ENCODE results near the gene ZNF423. TPM values are rescaled to one million over a fixed set of nuclear protein-coding genes. Genes with fewer than 3 reads are reported as not detected.

Gene ZNF423
- total and polyA plus RNA-seq, 2 experiments from 2014 or later = 14.9 to 41.8 TPM

DNA sequence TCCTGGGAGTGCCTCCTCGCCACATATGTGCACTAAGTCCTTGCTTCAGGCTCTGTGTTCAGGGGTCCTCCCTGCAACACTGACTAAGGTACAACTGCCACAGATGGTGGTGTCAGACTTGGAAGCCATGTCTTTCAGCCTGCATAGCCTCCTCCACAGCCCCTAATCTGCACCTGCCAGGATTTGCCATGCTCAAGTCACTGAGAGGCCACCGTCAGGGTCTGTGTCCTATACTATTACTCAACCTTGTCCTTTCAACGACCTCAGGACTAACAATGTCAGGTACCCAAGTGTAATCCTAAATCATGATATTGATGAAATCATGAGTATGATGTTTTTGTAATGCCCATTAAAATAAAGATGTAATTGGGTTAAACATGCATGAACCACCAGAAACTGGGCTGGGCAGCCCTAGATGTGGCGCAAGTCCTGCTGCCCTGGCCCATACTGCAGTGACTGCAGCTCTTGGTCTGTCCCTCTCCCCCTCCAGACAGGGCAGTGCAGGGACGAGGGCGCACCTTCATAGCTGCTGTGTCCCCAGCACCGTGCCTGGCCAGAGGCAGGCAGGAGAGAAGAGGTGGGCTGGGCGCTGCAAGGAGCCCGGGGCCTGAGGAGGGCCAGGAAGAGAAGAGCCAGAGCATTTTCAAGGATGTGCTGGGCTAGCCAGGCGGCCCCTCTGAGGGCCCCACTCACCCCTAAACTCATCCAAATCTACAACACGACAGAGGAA lies 198.0 kb downstream of the ZNF423 start (continued):
- TF ChIP-seq, protein P1, sequence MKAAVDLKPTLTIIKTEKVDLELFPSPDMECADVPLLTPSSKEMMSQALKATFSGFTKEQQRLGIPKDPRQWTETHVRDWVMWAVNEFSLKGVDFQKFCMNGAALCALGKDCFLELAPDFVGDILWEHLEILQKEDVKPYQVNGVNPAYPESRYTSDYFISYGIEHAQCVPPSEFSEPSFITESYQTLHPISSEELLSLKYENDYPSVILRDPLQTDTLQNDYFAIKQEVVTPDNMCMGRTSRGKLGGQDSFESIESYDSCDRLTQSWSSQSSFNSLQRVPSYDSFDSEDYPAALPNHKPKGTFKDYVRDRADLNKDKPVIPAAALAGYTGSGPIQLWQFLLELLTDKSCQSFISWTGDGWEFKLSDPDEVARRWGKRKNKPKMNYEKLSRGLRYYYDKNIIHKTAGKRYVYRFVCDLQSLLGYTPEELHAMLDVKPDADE (IDR thresholded peaks at IDR 0.05) = no peak
- TF ChIP-seq ZNF331 (CRISPR knock-in tag; IDR thresholded peaks at IDR 0.05; ENCODE audit: low read depth) (no peak), CREB1 (CRISPR knock-in tag; IDR thresholded peaks at IDR 0.05; ENCODE audit: low read depth) (no peak), JUNB (IDR thresholded peaks at IDR 0.05; ENCODE audit: unreplicated experiment) (no peak), POLR2AphosphoS5 (IDR thresholded peaks at IDR 0.05; ENCODE audit: low read depth) (no peak), NANOG (IDR thresholded peaks at IDR 0.05; ENCODE audit: borderline replicate concordance) (no peak), EZH2 (IDR thresholded peaks at IDR 0.05; ENCODE audit: low read depth, unreplicated experiment) (no peak), STAT1 (IDR thresholded peaks at IDR 0.05; ENCODE audit: unreplicated experiment) (no peak), EZH2phosphoT487 (IDR thresholded peaks at IDR 0.05; ENCODE audit: unreplicated experiment) (no peak)
- TF ChIP-seq, protein P2, sequence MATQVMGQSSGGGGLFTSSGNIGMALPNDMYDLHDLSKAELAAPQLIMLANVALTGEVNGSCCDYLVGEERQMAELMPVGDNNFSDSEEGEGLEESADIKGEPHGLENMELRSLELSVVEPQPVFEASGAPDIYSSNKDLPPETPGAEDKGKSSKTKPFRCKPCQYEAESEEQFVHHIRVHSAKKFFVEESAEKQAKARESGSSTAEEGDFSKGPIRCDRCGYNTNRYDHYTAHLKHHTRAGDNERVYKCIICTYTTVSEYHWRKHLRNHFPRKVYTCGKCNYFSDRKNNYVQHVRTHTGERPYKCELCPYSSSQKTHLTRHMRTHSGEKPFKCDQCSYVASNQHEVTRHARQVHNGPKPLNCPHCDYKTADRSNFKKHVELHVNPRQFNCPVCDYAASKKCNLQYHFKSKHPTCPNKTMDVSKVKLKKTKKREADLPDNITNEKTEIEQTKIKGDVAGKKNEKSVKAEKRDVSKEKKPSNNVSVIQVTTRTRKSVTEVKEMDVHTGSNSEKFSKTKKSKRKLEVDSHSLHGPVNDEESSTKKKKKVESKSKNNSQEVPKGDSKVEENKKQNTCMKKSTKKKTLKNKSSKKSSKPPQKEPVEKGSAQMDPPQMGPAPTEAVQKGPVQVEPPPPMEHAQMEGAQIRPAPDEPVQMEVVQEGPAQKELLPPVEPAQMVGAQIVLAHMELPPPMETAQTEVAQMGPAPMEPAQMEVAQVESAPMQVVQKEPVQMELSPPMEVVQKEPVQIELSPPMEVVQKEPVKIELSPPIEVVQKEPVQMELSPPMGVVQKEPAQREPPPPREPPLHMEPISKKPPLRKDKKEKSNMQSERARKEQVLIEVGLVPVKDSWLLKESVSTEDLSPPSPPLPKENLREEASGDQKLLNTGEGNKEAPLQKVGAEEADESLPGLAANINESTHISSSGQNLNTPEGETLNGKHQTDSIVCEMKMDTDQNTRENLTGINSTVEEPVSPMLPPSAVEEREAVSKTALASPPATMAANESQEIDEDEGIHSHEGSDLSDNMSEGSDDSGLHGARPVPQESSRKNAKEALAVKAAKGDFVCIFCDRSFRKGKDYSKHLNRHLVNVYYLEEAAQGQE (IDR thresholded peaks at IDR 0.05; ENCODE audit: unreplicated experiment) = no peak
- TF ChIP-seq, protein P3, sequence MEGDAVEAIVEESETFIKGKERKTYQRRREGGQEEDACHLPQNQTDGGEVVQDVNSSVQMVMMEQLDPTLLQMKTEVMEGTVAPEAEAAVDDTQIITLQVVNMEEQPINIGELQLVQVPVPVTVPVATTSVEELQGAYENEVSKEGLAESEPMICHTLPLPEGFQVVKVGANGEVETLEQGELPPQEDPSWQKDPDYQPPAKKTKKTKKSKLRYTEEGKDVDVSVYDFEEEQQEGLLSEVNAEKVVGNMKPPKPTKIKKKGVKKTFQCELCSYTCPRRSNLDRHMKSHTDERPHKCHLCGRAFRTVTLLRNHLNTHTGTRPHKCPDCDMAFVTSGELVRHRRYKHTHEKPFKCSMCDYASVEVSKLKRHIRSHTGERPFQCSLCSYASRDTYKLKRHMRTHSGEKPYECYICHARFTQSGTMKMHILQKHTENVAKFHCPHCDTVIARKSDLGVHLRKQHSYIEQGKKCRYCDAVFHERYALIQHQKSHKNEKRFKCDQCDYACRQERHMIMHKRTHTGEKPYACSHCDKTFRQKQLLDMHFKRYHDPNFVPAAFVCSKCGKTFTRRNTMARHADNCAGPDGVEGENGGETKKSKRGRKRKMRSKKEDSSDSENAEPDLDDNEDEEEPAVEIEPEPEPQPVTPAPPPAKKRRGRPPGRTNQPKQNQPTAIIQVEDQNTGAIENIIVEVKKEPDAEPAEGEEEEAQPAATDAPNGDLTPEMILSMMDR (conservative IDR thresholded peaks at IDR 0.05; ENCODE audit: low read depth in 2 of 2) = no peak

DNA sequence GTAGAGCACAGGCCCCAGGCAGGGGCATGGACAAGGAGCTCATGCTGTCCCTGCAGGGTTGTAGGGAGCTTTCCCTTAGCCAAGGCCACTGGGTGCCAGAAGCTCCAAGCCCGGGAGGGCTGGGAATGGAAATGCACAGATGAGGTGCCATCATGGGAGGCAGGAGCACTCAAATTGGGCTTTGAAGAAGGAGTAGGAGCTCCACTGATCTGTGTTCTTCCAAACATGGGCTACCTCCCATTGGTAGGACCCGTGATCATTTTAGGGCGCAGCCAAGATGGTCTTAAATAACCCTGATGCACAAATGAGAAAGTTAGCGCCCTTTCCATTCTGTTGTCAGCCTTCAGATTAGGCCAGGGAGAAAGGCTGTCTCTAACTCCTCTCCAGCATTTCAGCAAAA lies 201.5 kb downstream of the ZNF423 start:
- Histone ChIP-seq H3K9me2 (ENCODE audit: insufficient read depth) (no peaks in the 10 kb centered on the region), H4K20me1 (replicated peaks; ENCODE audit: insufficient read depth) (no peaks in the 10 kb centered on the region), H3K4me3 (no peak overlapping the region), H3K4me1 (ENCODE audit: insufficient read depth) (peaks cover 3% of the 10 kb centered on the region; the same call in 1 of the 2 replicates), H3K27me3 (ENCODE audit: insufficient read depth) (no peaks in the 10 kb centered on the region), H3K4me2 (no peak overlapping the region), H3K79me2 (replicated peaks; ENCODE audit: insufficient read depth) (no peaks in the 10 kb centered on the region; the same call in 1 of the 2 replicates), H3K36me3 (ENCODE audit: insufficient read depth) (no peaks in the 10 kb centered on the region), H2AFZ (no peak overlapping the region), H3K27ac (ENCODE audit: low read depth) (no peak overlapping the region), H3F3A (replicated peaks; ENCODE audit: low read depth) (no peaks in the 10 kb centered on the region)
- Mint-ChIP-seq H3K9me3 (peaks cover 3% of the 10 kb centered on the region), H3K36me3 (ENCODE audit: low read depth) (peaks cover 2% of the 10 kb centered on the region; the same call in 2 of the 3 replicates), H3K4me3 (no peak overlapping the region), H3K27ac (no peak overlapping the region), H3K27me3 (ENCODE audit: insufficient read depth, low read depth, poor library complexity) (peaks cover 2% of the 10 kb centered on the region), H3K4me1 (peaks cover 23% of the 10 kb centered on the region)
- no peak for DNase-seq (ENCODE audit: low spot score)
- ATAC-seq = no peak
- TF ChIP-seq ZNF331 (CRISPR knock-in tag; IDR thresholded peaks at IDR 0.05; ENCODE audit: low read depth) = no peak
- TF ChIP-seq, protein P4, sequence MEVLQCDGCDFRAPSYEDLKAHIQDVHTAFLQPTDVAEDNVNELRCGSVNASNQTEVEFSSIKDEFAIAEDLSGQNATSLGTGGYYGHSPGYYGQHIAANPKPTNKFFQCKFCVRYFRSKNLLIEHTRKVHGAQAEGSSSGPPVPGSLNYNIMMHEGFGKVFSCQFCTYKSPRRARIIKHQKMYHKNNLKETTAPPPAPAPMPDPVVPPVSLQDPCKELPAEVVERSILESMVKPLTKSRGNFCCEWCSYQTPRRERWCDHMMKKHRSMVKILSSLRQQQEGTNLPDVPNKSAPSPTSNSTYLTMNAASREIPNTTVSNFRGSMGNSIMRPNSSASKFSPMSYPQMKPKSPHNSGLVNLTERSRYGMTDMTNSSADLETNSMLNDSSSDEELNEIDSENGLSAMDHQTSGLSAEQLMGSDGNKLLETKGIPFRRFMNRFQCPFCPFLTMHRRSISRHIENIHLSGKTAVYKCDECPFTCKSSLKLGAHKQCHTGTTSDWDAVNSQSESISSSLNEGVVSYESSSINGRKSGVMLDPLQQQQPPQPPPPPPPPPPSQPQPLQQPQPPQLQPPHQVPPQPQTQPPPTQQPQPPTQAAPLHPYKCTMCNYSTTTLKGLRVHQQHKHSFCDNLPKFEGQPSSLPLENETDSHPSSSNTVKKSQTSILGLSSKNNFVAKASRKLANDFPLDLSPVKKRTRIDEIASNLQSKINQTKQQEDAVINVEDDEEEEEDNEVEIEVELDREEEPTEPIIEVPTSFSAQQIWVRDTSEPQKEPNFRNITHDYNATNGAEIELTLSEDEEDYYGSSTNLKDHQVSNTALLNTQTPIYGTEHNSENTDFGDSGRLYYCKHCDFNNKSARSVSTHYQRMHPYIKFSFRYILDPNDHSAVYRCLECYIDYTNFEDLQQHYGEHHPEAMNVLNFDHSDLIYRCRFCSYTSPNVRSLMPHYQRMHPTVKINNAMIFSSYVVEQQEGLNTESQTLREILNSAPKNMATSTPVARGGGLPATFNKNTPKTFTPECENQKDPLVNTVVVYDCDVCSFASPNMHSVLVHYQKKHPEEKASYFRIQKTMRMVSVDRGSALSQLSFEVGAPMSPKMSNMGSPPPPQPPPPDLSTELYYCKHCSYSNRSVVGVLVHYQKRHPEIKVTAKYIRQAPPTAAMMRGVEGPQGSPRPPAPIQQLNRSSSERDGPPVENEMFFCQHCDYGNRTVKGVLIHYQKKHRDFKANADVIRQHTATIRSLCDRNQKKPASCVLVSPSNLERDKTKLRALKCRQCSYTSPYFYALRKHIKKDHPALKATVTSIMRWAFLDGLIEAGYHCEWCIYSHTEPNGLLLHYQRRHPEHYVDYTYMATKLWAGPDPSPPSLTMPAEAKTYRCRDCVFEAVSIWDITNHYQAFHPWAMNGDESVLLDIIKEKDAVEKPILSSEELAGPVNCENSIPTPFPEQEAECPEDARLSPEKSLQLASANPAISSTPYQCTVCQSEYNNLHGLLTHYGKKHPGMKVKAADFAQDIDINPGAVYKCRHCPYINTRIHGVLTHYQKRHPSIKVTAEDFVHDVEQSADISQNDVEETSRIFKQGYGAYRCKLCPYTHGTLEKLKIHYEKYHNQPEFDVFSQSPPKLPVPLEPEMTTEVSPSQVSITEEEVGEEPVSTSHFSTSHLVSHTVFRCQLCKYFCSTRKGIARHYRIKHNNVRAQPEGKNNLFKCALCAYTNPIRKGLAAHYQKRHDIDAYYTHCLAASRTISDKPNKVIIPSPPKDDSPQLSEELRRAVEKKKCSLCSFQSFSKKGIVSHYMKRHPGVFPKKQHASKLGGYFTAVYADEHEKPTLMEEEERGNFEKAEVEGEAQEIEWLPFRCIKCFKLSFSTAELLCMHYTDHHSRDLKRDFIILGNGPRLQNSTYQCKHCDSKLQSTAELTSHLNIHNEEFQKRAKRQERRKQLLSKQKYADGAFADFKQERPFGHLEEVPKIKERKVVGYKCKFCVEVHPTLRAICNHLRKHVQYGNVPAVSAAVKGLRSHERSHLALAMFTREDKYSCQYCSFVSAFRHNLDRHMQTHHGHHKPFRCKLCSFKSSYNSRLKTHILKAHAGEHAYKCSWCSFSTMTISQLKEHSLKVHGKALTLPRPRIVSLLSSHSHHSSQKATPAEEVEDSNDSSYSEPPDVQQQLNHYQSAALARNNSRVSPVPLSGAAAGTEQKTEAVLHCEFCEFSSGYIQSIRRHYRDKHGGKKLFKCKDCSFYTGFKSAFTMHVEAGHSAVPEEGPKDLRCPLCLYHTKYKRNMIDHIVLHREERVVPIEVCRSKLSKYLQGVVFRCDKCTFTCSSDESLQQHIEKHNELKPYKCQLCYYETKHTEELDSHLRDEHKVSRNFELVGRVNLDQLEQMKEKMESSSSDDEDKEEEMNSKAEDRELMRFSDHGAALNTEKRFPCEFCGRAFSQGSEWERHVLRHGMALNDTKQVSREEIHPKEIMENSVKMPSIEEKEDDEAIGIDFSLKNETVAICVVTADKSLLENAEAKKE (CRISPR knock-in tag; IDR thresholded peaks at IDR 0.05) = no peak
